Hematopoietic multipotent progenitor cell treated with erythropoietin and hydrocortisone succinate and interleukin-3 and kit ligand, for 15 days (in vitro differentiated cells): ENCODE results near the gene ERCC2.

Source experiments
- DNase-seq: peaks from one replicate; pipeline ENCODE4 v3.0.0-alpha.2; 2015; ENCODE audit warnings: low spot score

The ERCC2 gene

DNA sequence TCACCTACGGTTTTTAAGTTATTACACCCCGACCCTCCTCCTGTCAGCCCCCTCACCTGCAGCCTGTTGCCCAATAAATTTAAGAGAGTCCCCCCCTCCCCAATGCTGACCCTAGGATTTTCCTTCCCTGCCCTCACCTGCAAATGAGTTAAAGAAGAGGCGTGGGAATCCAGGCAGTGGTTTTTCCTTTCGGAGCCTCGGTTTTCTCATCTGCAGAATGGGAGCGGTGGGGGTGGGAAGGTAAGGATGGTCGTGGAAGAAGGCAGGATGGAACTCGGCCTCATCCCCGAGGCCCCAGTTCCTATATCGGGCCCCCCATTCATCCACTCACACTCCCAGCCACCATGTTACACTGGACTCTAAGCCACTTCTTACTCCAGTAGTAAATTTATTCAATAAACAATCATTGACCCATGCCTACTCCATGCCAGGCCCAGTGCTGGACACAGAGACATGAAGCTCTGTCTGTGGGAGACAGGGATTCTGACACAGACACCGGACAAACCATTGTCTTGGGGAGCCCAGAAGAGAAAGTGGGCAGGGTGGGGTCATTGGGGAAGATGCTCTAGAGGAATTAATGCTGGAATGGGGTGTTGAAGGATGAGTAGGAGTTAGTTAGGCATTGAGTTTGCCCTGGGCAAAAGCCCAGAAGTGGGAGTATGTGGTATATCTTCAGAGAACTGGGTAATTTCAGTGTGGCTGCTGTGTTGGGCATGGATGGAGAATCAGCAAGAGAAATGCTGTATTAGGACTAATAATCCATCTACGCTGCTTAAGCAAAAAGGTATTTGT is 66.9 kb downstream of the ERCC2 start:
- no peak for DNase-seq

GRCh38 chr19:45302416-45302815 is 68.0 kb downstream of the ERCC2 start:
- no peak for DNase-seq
